SKM-1 (cell line): Measurements from ENCODE around the gene FSD1L.
"Not testable (repeated sequence)": the region's sequence is repeated elsewhere in the genome, so short reads cannot be mapped to it uniquely, and the experiment has no call there.

Experiments
- DNase-seq: peaks from one replicate; lab custom pipeline; 2025; ENCODE audit not compliant: unreplicated experiment; lab: John Stamatoyannopoulos, UW

FSD1L gene

DNA sequence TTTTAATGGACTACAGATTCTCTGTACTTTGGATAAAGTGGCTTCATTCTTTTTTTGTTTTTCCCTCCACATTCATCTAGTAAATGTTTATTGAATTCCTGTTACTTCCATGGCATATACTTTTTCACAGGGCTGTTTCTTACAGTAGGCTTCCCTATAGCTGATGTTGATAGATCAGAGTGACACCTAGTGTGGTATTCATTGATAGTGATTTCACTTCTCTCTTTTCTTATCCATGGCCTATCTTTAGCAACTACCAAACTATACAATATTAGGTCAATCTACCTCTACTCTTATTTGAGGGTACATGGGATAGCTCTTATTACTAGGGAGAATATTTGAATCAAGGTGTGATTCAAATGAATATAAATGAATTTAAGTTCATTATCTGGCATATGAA lies 35.8 kb downstream of the FSD1L start:
- DNase-seq = no peak

DNA sequence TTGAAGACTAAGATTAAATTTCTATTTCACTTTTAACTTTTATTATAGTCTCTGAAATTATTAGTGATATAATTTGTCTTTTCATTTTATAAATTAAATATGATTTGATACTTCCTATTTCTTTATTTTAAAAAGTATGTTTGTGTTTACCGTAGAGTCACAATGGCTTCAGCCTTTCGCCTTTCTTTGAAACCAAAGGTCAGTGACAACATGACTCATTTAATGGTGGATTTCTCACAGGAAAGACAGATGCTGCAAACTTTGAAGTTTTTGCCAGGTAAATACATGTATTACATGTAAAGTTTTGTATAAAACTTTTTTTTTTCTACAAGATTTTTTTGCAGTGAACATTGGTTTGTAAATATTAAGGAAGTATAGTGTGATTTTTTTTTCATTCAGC lies 36.4 kb downstream of the FSD1L start:
- DNase-seq = no peak

DNA sequence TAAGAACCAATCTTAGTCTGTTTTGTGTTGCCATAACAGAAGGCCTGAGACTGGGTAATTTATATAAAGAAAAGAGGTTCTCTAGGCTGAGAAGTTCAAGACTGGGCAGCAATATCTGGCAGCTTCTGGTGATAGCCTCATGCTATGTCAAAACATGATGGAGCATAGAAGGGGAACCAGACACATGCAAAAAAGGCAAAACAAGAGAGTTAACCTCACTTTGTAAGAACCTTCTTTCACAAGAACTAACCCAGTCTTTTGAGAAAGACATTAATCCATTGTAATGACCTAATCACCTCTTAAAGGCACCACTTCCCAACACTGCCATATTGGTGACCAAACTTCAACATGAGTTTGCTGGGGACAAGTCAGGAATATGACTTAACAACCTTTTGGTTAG lies 37.3 kb downstream of the FSD1L start:
- no peak for DNase-seq

GRCh38 chr9:105496826-105497225 lies 49.0 kb downstream of the FSD1L start:
- DNase-seq = no peak

DNA sequence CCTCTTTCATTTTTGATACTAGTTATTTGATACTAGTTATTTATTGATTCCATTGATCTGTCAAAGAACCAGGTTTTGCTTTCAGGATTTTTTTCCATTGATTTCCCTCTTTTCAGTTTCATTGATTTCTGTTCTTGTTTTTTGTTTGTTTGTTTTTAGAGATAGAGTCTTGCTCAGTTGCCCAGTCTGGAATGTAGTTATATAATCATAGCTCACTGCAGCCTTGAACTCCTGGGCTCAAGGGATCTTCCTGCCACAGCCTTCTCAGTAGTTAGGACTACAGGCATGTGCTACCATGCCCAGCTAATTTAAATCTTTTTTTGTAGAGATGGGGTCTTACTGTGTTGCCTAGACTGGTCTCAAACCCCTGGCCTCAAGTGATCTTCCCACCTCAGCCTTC lies 49.9 kb downstream of the FSD1L start:
- DNase-seq = no peak

DNA sequence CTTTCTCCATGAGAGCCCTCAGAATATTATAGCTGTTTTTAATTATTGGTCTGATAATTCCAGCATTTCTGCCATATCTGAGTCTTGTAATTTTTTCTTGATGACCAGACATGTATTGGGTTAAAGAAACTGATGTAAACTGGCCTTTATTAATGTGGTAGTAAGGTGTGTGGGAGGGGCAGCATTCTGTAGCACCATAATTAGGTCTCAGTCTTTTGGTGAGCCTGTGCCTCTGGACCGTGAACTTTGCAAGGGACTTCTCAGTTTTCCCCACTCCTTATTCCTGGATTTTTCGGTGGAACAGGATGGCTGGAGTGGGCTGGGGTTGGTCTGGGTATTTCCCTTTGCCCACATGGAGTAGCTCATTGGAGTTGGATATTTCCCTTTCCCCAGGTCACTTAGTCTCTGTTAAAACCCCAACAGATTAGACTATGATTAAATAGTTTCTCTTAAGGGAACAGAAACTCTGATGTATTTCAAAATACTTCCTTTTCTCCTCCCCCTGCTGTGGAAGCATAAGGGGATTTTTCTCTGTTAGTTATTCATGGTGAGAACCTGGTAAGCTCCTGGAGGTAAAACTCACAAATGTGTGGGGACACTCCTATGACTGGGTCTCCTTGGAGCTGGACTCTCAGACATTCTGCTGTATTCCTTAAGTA lies 52.4 kb downstream of the FSD1L start:
- DNase-seq = no peak

DNA sequence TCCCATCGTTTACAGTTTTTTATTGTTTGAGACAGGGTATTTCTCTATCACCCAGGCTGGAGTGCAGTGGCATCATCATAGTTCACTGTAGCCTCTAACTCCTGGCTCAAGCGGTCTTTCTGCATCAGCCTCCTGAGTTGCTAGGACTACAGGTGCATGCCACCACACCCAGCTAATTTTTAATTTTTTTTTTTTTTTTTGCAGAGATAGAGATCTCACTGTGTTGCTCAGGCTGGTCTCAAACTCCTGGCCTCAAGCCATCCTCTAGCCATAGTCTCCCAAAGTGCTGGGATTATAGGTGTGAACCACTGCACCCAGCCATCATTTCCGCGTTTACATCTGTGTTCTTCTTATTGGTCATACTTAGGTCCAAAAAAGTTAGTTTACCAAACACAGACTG lies 53.6 kb downstream of the FSD1L start:
- DNase-seq = no peak

DNA sequence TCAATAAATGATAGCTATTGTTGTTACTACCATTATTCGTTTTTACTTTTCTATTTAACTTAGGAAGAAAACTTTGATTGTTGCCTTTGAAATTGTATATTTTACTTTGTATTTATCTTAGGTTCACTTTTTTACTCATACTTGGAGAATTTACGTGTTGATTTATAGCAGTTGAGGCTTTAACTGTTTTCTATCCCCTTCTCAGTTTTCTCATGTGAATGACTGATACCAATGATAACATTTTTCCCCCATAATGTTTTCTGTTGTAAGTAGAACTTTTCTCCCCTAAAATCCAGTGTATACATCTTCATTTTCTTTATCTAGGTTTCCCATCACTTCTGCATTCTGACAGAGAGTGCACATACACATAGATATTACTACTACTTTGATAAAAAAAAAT lies 54.4 kb downstream of the FSD1L start:
- DNase-seq = no peak

GRCh38 chr9:105503881-105504280 lies 56.0 kb downstream of the FSD1L start:
- DNase-seq = no peak

- DNase-seq = no peak
Measured at GRCh38 chr9:105507096-105507790, 59.4 kb downstream of the FSD1L start.

DNA sequence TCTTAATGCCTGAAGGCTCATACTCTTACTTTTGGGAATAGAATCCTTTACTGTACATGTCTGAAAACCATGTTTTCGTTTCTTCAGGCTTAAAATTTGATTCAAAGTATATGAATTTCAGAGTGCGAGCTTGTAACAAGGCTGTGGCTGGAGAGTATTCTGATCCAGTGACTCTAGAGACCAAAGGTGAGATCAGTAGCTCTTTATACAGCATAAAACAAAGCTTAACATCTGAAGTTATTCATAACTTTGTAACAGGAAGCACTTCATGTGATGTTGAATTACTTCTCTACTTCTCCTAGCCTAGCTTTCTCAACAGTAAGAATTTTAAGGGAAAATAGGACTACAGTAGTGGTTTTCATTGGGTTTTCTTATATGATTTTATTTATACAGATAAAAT lies 60.7 kb downstream of the FSD1L start:
- DNase-seq = no peak

DNA sequence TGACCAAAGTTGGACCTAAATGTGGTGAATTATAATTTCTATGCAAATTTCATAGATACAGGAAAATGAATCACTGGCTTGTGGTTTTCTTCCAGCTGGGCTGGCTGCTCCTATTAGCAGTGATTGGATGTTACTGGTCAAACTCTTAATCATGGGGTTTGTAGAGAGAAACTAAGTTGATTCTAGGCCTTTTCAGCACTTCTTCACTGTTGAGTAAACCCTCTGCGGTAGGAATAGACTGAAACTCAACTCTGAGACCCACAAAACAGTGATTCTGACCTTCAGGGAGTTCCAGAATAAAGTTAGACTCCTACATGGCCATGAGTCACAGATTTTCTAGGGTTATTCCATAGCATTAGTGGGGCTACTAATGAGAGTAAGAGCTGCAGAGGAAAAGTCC lies 62.2 kb downstream of the FSD1L start:
- no peak for DNase-seq

DNA sequence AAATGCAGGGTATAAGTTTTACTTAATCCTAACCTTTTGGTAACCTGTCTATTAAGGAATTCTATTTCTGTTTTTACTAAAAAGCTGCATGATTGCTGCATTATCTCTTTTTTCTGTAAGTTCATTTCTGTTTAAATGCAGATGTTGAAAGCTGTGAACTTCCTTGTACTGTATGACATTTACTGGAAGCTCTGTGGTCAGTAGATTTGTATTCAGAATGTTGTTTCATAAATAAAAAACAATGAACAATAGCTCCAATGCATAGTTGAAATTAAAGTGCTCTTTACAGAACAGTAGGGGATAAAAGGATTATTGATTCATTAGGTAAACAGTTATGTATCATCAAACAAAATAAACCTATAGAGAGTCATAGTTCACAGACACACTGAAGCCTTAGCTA lies 63.6 kb downstream of the FSD1L start:
- no peak for DNase-seq

DNA sequence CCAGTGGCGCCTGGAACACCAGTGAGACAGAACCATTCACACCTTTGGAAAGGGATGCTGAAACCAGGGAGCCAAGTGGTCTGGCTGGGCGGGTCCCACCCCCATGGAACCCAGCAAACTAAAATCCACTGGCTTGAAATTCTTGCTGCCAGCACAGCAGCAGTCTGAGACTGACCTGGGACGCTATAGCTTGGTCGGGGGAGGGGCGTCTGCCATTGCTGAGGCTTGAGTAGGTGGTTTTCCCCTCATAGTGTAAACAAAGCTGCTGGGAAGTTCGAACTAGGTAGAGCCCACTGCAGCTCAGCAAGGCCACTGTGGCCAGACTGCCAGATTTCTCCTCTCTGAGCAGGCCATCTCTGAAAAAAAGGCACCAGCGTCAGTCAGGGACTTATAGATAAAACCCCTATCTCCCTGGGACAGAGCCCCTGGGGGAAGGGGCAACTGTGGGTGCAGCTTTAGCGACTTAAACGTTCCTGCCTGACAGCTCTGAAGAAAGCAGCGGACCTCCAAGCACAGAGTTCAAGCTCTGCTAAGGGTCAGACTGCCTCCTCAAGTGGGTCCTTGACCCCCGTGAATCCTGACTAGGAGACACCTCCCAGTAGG lies 68.1 kb downstream of the FSD1L start:
- DNase-seq = no peak

- not testable (repeated sequence) for DNase-seq
Measured at GRCh38 chr9:105519710-105520369, 72.0 kb downstream of the FSD1L start.

DNA sequence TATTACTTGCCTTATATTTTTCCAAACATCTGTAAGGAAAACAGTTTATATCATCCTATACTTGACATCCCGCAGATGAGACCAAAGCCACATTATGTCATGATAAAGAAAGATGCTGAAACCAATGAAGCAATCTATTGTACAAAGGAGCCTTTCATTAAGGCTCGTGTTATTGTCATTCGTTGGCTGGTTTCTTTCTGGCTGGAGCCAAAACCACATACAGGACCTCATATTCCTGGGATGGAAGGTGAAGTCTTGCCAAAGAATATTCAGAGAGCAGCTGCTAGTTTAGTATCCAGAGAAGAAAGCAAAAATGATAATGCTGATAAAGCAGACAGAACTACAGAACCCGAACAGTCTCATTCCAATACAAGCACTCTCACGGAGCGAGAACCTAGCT lies 73.2 kb downstream of the FSD1L start:
- not testable (repeated sequence) for DNase-seq

- DNase-seq = not testable (repeated sequence)
Measured at GRCh38 chr9:105522618-105523385, 75.0 kb downstream of the FSD1L start.

DNA sequence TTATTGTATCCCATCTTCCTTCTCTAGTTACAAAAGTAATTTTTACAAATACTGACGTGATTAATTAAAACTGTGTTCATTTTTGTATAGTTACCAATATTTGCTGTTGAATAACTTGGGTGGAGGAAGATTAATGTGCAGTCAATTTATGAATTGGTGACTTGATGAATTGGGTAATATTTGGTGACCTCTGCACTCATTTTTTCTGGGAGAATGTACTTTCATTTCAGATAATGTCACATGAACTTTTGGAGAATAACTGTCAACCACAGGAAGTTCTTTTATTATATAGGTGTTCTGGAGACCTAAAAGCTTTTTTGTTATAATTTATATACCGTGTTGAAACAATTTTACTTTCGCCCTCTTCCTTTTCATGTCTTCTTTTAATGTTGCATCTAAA lies 83.7 kb downstream of the FSD1L start:
- no peak for DNase-seq

DNA sequence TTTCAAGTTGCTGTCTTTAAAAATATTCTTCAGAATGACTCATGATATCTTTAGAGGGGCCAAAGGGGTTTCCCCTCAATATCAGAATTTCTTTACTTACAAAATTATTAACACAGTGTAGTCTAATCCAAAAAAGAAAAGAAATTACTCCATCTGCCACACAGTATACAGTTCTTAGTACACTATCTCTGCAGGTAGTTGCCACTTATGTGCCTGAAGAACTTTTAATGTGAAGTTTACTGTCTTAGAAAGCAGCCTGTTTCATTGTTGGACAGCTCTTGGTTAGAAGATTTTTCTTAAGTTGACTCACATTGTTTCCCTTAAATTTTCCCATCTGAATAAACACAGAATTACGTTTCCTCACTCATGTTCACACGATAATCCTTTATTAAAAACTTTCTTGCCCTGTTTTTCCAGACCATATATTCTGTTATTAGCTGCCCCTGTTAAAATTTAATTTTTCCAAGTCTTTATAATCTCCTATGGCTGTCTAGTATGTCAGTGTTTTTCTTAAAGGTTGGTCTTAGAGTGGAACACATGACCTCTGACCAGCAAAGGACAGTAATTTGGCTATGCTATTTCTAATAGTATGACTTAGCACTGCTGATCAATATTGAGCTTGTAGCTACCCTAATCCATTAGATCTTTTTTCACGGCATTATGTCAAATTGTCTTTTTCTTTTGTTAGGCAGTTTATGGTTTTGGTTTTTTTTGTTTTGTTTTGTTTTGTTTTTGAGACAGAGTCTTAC lies 88.3 kb downstream of the FSD1L start:
- DNase-seq = no peak

- DNase-seq = no peak
Measured at GRCh38 chr9:105539452-105539851, 91.6 kb downstream of the FSD1L start.

DNA sequence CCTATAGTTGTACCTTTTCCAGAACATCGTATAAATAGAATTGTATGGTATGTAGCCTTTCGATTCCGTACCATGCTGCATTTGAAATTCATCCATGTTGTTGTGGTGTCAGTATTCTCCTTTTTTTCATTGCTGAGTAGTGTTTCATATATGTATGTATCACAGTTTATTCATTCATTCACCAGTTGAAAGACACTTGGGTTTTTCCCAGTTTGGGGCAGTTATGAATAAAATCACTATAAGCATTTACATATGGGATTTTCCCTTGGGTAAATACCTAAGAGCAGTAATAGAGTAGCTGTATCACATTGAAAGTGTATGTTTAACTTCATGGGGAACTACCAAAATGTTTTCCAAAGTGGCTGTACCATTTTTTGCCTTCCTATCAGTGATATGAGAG lies 94.0 kb downstream of the FSD1L start:
- DNase-seq = no peak
